Activated naive CD8-positive, alpha-beta T cell treated with anti-CD3 and anti-CD28 coated beads, Interleukin-2, amount 10 ng/mL, durations not matched to agents 7 days and 5 days (primary cell): Measurements from ENCODE around the gene ZNF423. TPM values are rescaled to one million over a fixed set of nuclear protein-coding genes. Genes with fewer than 3 reads are reported as not detected.

Experiments
- ATAC-seq: fragments of 150-1000 bp; cut with Tn5 transposase; one replicate; pipeline ENCODE4 v1.10.0; 2021; ENCODE audit warnings: low read depth, moderate library complexity
- POLR2A ChIA-PET: fragments of 350-600 bp; sonication (Branson Sonifier 250); formaldehyde crosslinking; loops from one replicate; lab custom pipeline; 2021; ENCODE audit warnings: antibody characterized with exemption; lab: Charles Lee
- DNase-seq: peaks from one replicate; pipeline ENCODE4 v3.0.0; 2021
- H3K27ac Mint-ChIP-seq: one replicate; pipeline ENCODE4 v1.8.0; 2022; ENCODE audit warnings: mild to moderate bottlenecking, mixed read lengths
- H3K27me3 Mint-ChIP-seq: one replicate; pipeline ENCODE4 v1.8.0; 2022; ENCODE audit warnings: mild to moderate bottlenecking, moderate library complexity, mixed read lengths
- H3K36me3 Mint-ChIP-seq: one replicate; pipeline ENCODE4 v1.8.0; 2021; ENCODE audit warnings: mild to moderate bottlenecking, mixed read lengths
- H3K4me1 Mint-ChIP-seq: one replicate; pipeline ENCODE4 v1.8.0; 2021; ENCODE audit warnings: mixed read lengths
- H3K4me3 Mint-ChIP-seq: one replicate; pipeline ENCODE4 v1.8.0; 2022; ENCODE audit warnings: mild to moderate bottlenecking, moderate library complexity, mixed read lengths
- H3K9me3 Mint-ChIP-seq: one replicate; pipeline ENCODE4 v1.8.0; 2021; ENCODE audit warnings: mixed read lengths
- total RNA-seq, 2 experiments: library from RNA; stranded (reverse); gene quantifications; one replicate each; pipeline ENCODE4 v1.2.3, GENCODE V29; 2021

Gene ZNF423
- total RNA-seq, 2 experiments from 2014 or later: 0.06 TPM; not detected in 1

DNA sequence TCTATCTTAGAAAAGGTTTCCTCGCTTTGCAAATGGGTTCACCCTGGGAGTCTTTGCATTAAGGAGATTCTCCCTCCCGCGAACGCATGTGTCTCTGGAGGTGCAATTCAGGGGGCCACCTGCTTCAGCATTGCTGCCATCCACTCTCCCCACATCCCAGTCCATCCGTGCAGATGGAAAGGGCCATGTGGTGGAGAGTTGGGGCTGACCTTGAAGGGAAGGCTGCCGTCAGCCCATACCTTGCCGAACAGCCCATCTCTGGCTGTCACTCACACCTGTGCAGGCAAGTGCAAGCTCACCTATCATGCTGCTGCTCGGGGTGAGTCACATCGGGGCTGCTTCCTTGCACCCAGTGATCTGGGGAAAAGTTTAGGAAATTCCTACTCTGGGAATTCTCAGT, 106.1 kb downstream of the ZNF423 start:
- Mint-ChIP-seq H3K4me3 (no peak overlapping the region), H3K36me3 (no peaks in the 10 kb centered on the region), H3K27ac (no peak overlapping the region), H3K4me1 (no peaks in the 10 kb centered on the region), H3K9me3 (no peaks in the 10 kb centered on the region), H3K27me3 (peaks cover 24% of the 10 kb centered on the region)
- ATAC-seq (no peak), DNase-seq (no peak)
- POLR2A ChIA-PET: no interaction called here

DNA sequence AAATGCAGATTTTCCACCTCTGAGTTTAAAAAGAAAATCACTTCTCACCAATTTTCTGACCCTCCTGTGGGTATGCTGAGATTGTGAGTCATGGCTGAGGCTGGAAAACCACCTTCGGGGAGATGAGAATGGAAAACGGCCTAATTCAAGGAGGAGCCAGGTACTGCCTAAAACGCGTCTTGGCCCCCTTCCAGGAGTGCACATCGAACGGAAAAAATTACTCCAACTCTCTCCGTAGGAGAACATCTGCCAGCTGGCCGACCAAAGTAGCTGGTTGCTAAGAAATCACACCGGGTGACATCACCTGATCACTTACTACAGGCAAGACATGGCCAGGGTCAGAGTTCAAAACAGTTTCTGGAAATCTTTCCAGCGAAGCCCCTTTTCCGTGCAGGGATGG, 107.6 kb downstream of the ZNF423 start:
- peaks cover 9% of the 10 kb centered on the region for H3K27me3 Mint-ChIP-seq
- H3K9me3 Mint-ChIP-seq: no peaks in the 10 kb centered on the region
- no peaks in the 10 kb centered on the region for H3K36me3 Mint-ChIP-seq
- POLR2A ChIA-PET: no interaction called here
- no peak overlapping the region for H3K4me3 Mint-ChIP-seq
- no peak for DNase-seq
- ATAC-seq: no peak
- no peaks in the 10 kb centered on the region for H3K4me1 Mint-ChIP-seq
- H3K27ac Mint-ChIP-seq: no peak overlapping the region

DNA sequence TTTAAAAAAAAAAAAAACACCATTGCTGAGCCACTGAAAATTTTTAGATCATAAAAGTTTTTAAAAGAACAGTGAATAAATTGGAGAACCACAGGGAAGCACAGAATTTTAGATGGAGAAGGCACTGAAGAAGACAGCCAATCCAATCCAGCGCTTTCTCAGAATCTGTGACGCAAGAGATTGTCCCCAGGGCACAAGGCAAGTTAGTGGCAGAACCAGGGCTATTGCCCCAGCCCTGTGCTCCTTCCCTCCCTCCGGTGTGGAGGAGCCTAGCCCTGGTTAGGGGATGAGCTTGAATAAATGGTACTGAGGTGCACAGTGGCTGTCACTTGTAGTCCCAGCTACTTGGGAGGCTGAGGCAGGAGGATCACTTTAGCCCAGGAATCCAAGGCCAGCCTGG, 108.3 kb downstream of the ZNF423 start:
- no peaks in the 10 kb centered on the region for H3K4me1 Mint-ChIP-seq
- ATAC-seq (no peak), DNase-seq (no peak)
- H3K27ac Mint-ChIP-seq: no peak overlapping the region
- H3K27me3 Mint-ChIP-seq: peaks cover 4% of the 10 kb centered on the region
- POLR2A ChIA-PET: no interaction called here
- H3K9me3 Mint-ChIP-seq: no peaks in the 10 kb centered on the region
- no peaks in the 10 kb centered on the region for H3K36me3 Mint-ChIP-seq
- H3K4me3 Mint-ChIP-seq: no peak overlapping the region

DNA sequence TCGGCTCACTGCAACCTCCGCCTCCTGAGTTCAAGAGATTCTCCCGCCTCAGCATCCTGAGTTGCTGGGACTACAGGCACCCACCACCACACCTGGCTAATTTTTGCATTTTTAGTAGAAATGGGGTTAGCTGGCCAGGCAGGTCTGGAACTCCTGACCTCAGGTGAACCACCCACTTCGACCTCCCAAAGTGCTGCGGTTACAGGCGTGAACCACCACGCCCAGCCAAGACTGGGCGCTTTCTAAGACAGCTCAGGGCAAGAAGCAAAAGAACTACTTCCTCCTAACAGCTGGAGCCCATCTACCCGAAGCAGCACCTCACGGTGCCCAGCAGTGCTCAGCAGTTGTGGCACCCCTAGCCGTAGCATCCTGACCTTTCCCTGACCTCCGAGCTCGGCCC, 109.4 kb downstream of the ZNF423 start:
- Mint-ChIP-seq H3K27me3 (no peaks in the 10 kb centered on the region), H3K4me1 (no peaks in the 10 kb centered on the region), H3K4me3 (no peak overlapping the region), H3K9me3 (no peaks in the 10 kb centered on the region), H3K36me3 (no peaks in the 10 kb centered on the region), H3K27ac (no peak overlapping the region)
- POLR2A ChIA-PET: no interaction called here
- DNase-seq (no peak), ATAC-seq (no peak)

DNA sequence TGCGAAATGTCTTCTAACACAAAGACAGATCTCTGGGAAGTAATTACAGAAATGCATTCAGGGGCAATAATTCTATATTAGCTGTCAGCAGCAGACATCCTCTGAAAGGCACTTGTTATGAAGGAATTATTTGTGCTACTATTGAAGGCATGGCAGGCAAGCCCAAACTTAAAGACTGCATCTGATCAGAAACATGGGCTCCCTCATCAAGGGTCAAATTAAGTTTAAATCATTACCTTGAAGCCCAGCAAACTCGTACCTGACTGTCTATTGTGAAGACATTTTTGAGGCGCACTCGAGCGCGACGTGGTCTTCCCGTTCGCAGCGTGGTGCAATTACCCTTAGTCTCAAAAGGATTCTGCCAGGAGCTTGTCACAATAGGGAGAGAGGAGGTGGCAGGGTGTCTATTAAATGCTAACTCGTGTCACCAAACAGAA, 110.6 kb downstream of the ZNF423 start:
- Mint-ChIP-seq H3K27me3 (no peaks in the 10 kb centered on the region), H3K4me1 (no peaks in the 10 kb centered on the region), H3K4me3 (no peak overlapping the region), H3K9me3 (no peaks in the 10 kb centered on the region), H3K27ac (no peak overlapping the region), H3K36me3 (no peaks in the 10 kb centered on the region)
- no peak for DNase-seq
- ATAC-seq: no peak
- POLR2A ChIA-PET: no interaction called here

DNA sequence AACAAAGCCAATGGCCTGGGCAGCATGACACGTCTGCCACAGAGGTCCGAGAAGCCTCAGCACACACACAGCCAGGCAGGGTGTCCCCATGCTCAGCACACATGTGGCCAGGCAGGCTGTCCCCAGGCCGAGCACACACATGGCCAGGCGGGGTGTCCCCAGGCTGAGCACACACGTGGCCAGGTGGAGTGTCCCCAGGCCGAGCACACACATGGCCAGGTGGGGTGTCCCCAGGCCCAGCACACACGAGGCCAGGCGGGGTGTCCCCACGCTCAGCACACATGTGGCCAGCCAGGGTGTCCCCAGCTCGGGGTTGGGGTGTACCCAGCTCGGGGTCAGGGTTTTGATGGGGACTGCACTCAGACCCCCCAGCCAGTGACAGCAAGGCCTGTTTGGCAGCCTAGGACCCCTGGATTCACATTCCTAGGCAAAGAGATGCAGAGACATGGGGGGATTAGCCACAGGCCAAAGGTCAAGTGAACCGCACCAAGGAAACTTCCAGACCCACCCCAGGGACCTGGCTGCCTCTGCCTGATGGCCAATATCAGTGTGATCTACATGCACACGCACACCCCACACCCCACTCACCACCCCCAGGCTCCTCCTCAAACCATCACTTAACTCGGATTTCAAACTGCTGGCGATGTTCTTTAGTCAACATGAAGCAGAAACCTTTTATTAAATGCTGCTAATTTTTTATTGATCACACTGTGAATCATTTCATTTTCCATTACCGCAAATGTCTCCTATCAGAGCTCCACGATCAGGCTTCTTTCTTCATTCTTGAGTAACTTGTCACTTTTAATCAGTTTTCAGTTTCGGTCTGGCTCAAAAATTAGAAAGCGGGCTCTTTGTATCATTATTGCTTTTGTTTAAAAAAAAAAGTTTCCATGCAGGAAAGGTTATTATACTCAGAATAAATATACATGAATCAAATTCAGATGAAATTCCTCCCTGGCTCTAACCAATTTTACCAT, 111.4 kb downstream of the ZNF423 start:
- H3K4me3 Mint-ChIP-seq: no peak overlapping the region
- H3K27ac Mint-ChIP-seq: no peak overlapping the region
- H3K4me1 Mint-ChIP-seq: no peaks in the 10 kb centered on the region
- POLR2A ChIA-PET: no interaction called here
- no peaks in the 10 kb centered on the region for H3K27me3 Mint-ChIP-seq
- DNase-seq (no peak), ATAC-seq (no peak)
- no peaks in the 10 kb centered on the region for H3K36me3 Mint-ChIP-seq
- H3K9me3 Mint-ChIP-seq: no peaks in the 10 kb centered on the region

DNA sequence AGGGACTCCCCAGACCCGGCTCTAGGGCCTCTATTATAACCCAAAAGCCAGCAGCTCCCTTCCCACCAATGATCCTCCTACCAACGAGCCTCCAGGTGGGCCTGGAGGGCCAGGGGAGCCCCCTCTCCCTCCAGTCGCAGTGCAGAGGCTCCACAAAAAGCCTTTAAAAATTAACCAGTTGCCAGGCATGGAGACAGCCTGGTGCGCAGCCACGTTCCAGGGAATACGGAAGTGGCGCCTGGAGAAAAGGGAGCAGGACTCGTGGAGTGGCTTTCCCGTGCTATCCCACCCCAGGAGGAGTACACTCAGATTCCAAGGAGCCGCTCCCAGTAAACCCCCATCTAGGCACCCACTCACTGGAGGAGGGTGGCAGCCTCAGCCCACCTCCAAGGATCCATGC, 112.3 kb downstream of the ZNF423 start:
- Mint-ChIP-seq H3K4me3 (no peak overlapping the region), H3K36me3 (no peaks in the 10 kb centered on the region), H3K9me3 (no peaks in the 10 kb centered on the region), H3K4me1 (no peaks in the 10 kb centered on the region), H3K27me3 (no peaks in the 10 kb centered on the region), H3K27ac (no peak overlapping the region)
- POLR2A ChIA-PET: no interaction called here
- no peak for ATAC-seq
- DNase-seq: no peak

DNA sequence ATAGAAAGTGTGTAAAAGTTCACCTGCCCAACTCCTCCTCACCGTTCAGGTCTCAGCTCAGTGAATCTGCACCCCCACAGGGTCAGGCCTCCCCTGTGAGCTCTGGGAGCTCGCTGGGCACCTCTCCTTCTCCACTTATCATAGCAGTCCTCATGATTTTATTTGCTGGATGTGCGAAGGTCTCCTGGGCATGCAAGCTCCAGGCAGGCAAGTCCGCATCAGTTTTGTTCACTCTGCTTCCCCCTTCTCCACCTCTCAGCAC, 112.8 kb downstream of the ZNF423 start:
- Mint-ChIP-seq H3K9me3 (no peaks in the 10 kb centered on the region), H3K27me3 (no peaks in the 10 kb centered on the region), H3K27ac (no peak overlapping the region), H3K4me1 (no peaks in the 10 kb centered on the region), H3K4me3 (no peak overlapping the region), H3K36me3 (no peaks in the 10 kb centered on the region)
- DNase-seq (no peak), ATAC-seq (no peak)
- POLR2A ChIA-PET: no interaction called here

DNA sequence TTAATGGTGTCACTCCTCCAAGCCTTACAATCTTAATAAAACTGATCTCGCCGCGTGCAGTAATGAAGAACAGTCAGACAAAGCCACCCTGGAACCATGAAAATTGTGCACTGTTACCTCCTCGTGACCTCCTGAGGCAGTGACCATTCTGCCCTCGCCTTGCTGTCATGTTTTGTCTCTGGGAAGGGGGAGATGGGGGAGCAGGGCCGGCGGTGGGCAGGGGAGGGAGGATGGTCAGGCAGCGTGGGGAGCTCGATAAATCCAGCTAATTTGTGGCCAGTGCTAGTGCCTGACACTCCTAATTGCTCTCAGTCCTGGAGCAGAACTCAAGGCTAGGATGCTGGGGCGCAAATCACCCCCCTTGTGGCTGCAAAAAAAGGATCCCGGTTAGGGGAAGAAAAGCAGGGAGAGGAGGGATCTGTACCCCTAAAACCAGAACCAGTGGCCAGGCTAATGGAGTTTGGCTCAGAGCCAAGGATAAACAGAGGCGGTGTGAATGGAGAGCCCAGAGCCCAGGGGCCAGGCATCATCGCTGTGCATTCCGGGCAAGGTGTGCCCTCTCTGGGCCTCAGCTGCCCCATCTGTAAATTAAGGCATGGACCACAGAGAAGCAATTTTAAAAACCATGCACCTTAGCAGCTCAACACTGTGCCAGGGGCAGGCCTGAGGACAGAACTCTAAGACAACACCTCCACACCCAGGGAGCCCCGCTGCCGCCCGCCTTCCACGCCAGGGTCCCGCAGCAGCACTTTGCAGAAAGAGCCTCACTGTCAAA, 113.3 kb downstream of the ZNF423 start:
- Mint-ChIP-seq H3K36me3 (no peaks in the 10 kb centered on the region), H3K27ac (no peak overlapping the region), H3K4me1 (no peaks in the 10 kb centered on the region), H3K4me3 (no peak overlapping the region), H3K27me3 (no peaks in the 10 kb centered on the region), H3K9me3 (no peaks in the 10 kb centered on the region)
- no peak for ATAC-seq
- no peak for DNase-seq
- POLR2A ChIA-PET: no interaction called here

DNA sequence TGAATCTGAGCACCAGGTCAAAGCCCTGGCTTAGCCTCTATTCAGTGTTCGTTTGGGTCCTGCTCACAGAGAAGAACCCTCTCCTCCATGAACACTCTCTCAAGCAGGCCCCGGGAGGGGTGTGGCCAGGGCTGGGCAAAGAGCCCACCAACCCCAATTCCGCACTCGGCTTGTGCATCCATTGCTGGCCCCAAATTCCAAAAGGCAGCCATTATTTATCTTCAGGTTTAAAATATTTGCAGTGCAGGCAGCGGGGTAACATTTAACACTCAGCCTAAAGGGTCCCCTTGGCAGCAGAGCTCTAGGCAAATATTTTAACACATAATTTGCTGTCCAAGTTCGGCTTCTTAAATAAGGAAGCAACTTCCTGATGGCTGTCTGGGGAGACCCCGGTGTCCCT, 115.7 kb downstream of the ZNF423 start:
- no peaks in the 10 kb centered on the region for H3K9me3 Mint-ChIP-seq
- no peak overlapping the region for H3K4me3 Mint-ChIP-seq
- ATAC-seq: no peak
- H3K4me1 Mint-ChIP-seq: no peaks in the 10 kb centered on the region
- peaks cover 4% of the 10 kb centered on the region for H3K27me3 Mint-ChIP-seq
- no peak for DNase-seq
- H3K27ac Mint-ChIP-seq: no peak overlapping the region
- H3K36me3 Mint-ChIP-seq: no peaks in the 10 kb centered on the region
- POLR2A ChIA-PET: no interaction called here

DNA sequence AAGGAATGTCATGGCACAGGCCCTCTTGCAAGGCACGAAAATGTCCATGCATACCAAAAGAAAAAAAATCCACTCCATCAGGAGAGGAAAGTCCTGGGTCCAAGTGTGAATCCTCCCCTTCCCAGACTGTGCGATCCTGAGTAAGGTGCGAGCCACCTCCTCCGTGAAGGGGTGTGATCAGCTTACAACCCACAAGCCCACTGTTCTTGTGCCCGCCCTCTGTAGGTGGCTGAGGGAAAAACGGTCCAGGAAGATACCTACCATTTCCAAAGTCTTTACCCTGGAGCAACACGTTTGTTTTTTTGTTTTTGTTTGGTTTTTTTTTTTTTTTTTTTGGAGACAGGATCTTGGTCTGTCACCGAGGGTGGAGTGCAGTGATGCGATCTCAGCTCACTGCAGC, 116.5 kb downstream of the ZNF423 start:
- no peak for DNase-seq
- H3K9me3 Mint-ChIP-seq: no peaks in the 10 kb centered on the region
- H3K4me3 Mint-ChIP-seq: no peak overlapping the region
- POLR2A ChIA-PET: no interaction called here
- H3K4me1 Mint-ChIP-seq: no peaks in the 10 kb centered on the region
- no peak overlapping the region for H3K27ac Mint-ChIP-seq
- H3K27me3 Mint-ChIP-seq: peaks cover 4% of the 10 kb centered on the region
- H3K36me3 Mint-ChIP-seq: no peaks in the 10 kb centered on the region
- ATAC-seq: no peak

DNA sequence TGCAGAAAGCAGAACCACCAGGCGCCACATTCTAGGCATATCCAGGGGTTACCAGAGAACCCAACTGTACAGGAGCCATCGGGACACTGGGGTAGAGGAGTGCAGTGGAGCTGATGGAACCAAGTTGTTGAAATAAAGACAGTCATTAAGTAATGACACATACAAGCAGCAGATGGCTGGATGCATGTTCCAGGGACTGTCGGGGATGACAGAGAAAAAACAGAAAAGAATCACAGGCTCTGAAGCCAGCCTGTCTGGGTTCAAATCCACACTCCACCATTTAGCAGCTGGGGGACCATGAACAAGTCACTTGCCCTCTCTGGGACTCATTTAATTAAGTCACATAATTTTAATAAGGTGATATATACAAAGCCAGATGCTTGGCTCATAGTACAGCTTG, 117.1 kb downstream of the ZNF423 start:
- POLR2A ChIA-PET: no interaction called here
- H3K27ac Mint-ChIP-seq: no peak overlapping the region
- no peaks in the 10 kb centered on the region for H3K4me1 Mint-ChIP-seq
- H3K4me3 Mint-ChIP-seq: no peak overlapping the region
- peaks cover 4% of the 10 kb centered on the region for H3K27me3 Mint-ChIP-seq
- ATAC-seq: no peak
- no peak for DNase-seq
- no peaks in the 10 kb centered on the region for H3K9me3 Mint-ChIP-seq
- H3K36me3 Mint-ChIP-seq: no peaks in the 10 kb centered on the region

DNA sequence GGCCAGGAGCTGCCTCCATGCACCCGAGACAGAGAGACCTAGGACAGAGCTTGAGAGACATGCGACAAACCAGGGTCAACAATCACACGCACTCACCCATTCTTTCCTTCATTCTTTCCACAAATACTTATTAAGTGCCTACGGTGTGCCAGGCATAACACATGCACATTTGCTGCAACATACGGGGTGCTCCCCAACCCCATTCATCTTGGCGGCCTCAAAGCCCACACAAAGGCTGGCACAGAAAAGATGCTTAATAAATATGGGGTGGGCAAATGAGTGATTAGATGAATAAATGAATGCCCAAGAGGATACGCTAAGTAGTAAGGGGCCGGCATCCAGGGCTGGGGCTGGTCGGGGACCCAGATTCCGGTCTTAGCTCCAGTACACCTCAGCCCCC, 117.9 kb downstream of the ZNF423 start:
- POLR2A ChIA-PET: no interaction called here
- Mint-ChIP-seq H3K27ac (no peak overlapping the region), H3K27me3 (peaks cover 4% of the 10 kb centered on the region), H3K9me3 (no peaks in the 10 kb centered on the region), H3K4me1 (no peaks in the 10 kb centered on the region), H3K36me3 (no peaks in the 10 kb centered on the region), H3K4me3 (no peak overlapping the region)
- DNase-seq (no peak), ATAC-seq (no peak)

DNA sequence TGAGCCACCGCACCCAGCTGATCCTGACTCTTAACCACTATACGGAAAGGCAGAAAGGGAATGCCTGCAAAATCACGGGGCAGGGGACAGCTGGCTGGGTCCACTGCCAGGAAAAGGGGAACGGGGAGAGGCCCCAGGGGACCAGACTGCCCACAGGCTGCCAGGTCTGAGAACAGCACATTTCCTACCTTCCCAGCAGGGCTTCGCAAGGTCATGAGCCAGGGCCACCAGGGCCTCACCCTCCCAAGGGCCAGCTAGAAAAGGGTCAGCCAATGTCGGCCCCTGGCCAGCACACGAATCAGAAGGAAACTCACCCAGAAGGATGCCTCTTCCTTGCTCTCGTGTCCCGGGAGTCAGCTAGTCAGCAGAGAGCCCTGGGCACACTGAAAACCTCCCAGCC, 118.4 kb downstream of the ZNF423 start:
- Mint-ChIP-seq H3K27ac (no peak overlapping the region), H3K36me3 (no peaks in the 10 kb centered on the region), H3K4me1 (no peaks in the 10 kb centered on the region), H3K4me3 (no peak overlapping the region), H3K9me3 (no peaks in the 10 kb centered on the region), H3K27me3 (peaks cover 4% of the 10 kb centered on the region)
- no peak for DNase-seq
- ATAC-seq: no peak
- POLR2A ChIA-PET: no interaction called here
